Esophagus (tissue), 2 donors: ENCODE measurements around the gene LMOD3. TPM values are rescaled to one million over a fixed set of nuclear protein-coding genes. Genes with fewer than 3 reads are reported as not detected.

ENCODE experiments used
- H3K27ac ChIP-seq, 2 donors: one replicate each; pipeline ENCODE4 v1.5.1; 2013; ENCODE audit warnings: low read depth in 2 of 2, mild to moderate bottlenecking in 2 of 2, inconsistent platforms in 1 of 2, low read length in 1 of 2, moderate library complexity in 1 of 2
- H3K27me3 ChIP-seq, 2 donors: one replicate each; pipeline ENCODE4 v1.6.1; 2013; ENCODE audit warnings: low read length in 2 of 2, control low read depth in 1 of 2, mild to moderate bottlenecking in 1 of 2; ENCODE audit not compliant: insufficient read depth in 2 of 2, control insufficient read depth in 1 of 2
- H3K36me3 ChIP-seq, 2 donors: one replicate each; pipeline ENCODE4 v1.6.1; 2013; ENCODE audit warnings: low read length in 1 of 2; ENCODE audit not compliant: control insufficient read depth in 2 of 2, insufficient read depth in 2 of 2
- H3K4me1 ChIP-seq, 2 donors: one replicate each; pipeline ENCODE4 v1.6.1; 2013; ENCODE audit warnings: low read length in 1 of 2; ENCODE audit not compliant: control insufficient read depth in 2 of 2, insufficient read depth in 2 of 2
- H3K4me3 ChIP-seq, 2 donors: one replicate each; pipeline ENCODE4 v1.5.1; 2013; ENCODE audit warnings: low read length in 2 of 2, mild to moderate bottlenecking in 2 of 2, low read depth in 1 of 2, moderate library complexity in 1 of 2
- H3K9me3 ChIP-seq, 2 donors: one replicate each; pipeline ENCODE4 v1.6.1; 2013; ENCODE audit warnings: mild to moderate bottlenecking in 2 of 2, low read depth in 1 of 2, low read length in 1 of 2, moderate library complexity in 1 of 2; ENCODE audit not compliant: control insufficient read depth in 2 of 2, insufficient read depth in 1 of 2
- WGBS, 2 donors: extraction: QIAGEN DNeasy Blood & Tissue Kit; methylation state at CpG; one replicate each; pipeline ENCODE4 v1.1.7; 2013; 5-methylcytosine and 5-hydroxymethylcytosine counted together
- polyA plus RNA-seq, 2 donors: library from polyadenylated mRNA; stranded (reverse); fragments of 200-250 nt; gene quantifications; one replicate each; pipeline ENCODE4 v1.2.3, GENCODE V29; 2013
- donor health status: healthy with polysubstance abuse.
- donor health status: Bipolar disorder and iron deficiency.

LMOD3 gene
- polyA plus RNA-seq, 2 donors = 0.06 to 0.19 TPM

DNA sequence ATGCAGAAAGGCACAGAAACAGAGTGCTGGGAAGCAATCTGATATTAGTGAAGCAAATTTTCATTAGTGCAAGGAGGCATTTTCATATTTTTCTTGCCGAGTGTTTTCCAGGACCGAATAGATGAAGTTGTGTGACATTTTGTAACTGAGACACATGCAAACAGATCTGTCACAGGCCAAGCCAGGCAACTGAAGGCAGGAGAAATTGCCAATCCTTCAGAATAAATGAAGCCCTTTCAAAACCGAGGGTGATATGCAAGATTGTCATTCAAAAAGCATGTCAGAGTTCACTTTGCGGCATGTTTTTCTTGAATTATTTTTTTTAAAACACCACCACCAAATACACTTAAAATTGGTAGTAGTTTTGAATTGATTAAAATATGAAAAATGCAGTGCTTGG lies 6.2 kb downstream of the LMOD3 start:
- Histone ChIP-seq H3K27ac (no peak overlapping the region), H3K27me3 (no peaks in the 10 kb centered on the region), H3K36me3 (no peaks in the 10 kb centered on the region), H3K9me3 (no peaks in the 10 kb centered on the region), H3K4me1 (no peaks in the 10 kb centered on the region), H3K4me3 (no peak overlapping the region)
- WGBS, 2 donors = 69 to 83% methylated on average over 4 of the region's 4 CpGs

DNA sequence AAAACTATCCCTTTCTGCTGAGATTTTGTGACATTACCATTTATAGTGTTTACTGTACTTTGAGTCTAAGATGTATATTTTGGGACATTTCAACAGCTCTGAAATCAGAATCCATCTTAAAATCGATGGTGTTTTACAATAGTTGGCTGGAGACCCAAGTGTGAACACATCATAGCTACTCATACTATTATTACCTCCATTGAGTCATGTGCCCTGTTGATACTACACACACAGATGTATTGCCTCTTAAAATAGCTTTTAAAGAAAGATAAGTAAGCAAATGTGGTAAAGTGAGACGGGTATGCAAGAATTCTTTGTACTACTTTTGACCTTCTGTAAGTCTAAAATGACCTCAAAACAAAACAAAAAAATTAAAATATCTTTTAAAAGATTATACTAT lies 6.7 kb downstream of the LMOD3 start:
- 51 to 56% methylated on average over 2 of the region's 2 CpGs for WGBS, 2 donors
- H3K27me3 ChIP-seq = no peaks in the 10 kb centered on the region
- H3K4me1 ChIP-seq = no peaks in the 10 kb centered on the region
- H3K4me3 ChIP-seq = no peak overlapping the region
- H3K36me3 ChIP-seq = no peaks in the 10 kb centered on the region
- H3K27ac ChIP-seq = no peak overlapping the region
- H3K9me3 ChIP-seq = no peaks in the 10 kb centered on the region

DNA sequence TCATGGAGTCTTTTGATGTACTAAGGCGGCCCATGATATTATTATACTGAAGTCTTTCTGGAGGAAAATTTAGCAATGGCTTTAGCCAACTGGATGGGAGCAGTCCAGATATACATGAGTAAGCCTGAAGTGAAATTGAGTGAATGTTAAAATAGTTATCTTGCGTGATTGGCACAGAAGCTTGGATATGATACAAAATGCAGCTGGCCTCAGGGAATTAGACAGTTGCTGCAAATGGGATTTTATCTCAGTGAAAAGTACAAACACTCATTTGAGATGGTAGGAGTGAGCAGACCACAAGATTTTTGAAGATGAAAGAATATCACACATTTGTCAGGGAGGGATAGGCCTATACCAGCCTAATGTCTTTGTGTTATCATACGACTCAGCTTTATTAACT lies 8.9 kb downstream of the LMOD3 start:
- 54 to 65% methylated on average over 3 of the region's 3 CpGs for WGBS, 2 donors
- no peaks in the 10 kb centered on the region for H3K36me3 ChIP-seq
- no peaks in the 10 kb centered on the region for H3K9me3 ChIP-seq
- H3K4me3 ChIP-seq = no peak overlapping the region
- no peak overlapping the region for H3K27ac ChIP-seq
- H3K4me1 ChIP-seq = no peaks in the 10 kb centered on the region
- no peaks in the 10 kb centered on the region for H3K27me3 ChIP-seq

DNA sequence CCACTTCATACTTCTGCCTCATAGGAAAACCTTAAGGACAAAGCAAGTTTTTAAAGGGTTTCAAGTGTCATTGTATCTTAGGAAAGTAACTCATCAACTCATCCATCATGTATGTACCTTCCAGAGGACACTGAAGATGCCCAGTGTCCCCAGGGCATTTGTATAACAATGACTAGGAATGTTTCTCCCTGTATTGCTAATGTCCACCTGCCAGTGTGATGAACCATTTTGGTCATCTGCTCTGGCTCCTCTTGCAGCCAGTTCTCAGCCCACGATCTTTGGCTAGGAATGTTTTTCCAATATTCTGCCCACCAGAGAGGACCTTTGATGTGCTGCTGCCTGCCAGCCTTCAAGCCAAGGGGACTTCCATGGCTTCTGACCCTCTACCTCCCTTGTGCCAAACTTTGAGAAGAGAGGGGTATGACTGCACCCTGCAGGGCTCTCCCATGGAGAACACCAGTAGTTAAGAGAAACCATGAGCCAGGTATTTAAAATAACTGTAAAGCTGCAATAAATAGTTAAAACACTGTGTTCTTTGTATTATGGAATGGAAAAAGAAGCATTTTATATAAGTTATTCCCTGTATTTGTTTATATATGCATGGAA lies 11.4 kb downstream of the LMOD3 start:
- no peaks in the 10 kb centered on the region for H3K27me3 ChIP-seq
- H3K4me1 ChIP-seq = no peaks in the 10 kb centered on the region
- H3K4me3 ChIP-seq = no peak overlapping the region
- no peak overlapping the region for H3K27ac ChIP-seq
- no peaks in the 10 kb centered on the region for H3K36me3 ChIP-seq
- WGBS, 2 donors = 76 to 80% methylated on average over 1 of the region's 1 CpG
- no peaks in the 10 kb centered on the region for H3K9me3 ChIP-seq

DNA sequence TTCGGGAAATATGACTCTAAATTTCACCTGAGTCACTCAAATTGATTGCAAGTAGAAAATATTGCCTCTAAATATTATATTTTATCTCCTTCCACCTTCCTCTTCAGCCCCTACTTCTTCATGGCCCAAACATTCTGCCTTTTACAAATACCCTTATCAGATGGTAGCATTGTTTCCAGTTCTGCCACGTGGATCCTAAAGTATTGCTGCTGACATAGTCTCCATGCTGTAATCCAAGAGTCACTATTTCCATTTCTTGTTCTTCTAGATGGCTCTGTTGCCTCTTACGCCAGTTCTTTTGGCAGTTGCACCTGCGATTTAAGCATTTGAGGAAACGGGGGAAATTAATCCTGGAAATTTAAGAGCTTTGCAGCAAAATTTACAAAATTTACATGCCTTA lies 13.6 kb downstream of the LMOD3 start:
- Histone ChIP-seq H3K36me3 (peaks cover 4 to 8% of the 10 kb centered on the region in 2 donors), H3K27ac (no peak overlapping the region), H3K27me3 (no peaks in the 10 kb centered on the region), H3K4me1 (no peaks in the 10 kb centered on the region), H3K4me3 (no peak overlapping the region), H3K9me3 (no peaks in the 10 kb centered on the region)
- 80% methylated on average over 5 of the region's 5 CpGs for WGBS, 2 donors

DNA sequence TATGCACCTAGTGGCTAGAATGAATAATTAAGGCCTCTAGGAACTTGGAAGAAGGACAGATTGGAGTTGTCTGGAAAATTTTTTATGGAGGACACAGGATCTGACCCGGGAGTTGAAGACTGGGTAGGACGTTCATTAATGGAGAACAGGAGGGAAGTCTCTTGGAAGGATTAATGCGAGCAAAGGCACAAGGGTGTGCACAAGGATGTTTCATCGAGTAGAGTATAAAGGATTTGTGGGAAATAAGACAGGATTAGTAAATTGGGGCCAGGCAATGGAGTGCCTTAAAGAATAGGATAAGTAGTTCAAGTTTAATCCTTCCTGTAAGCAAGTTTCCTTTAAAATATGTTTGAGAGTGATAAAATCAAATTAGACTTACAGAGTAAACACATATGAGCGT lies 14.6 kb downstream of the LMOD3 start:
- Histone ChIP-seq H3K27me3 (no peaks in the 10 kb centered on the region), H3K9me3 (no peaks in the 10 kb centered on the region), H3K4me1 (no peaks in the 10 kb centered on the region), H3K36me3 (peaks cover 6 to 8% of the 10 kb centered on the region in 2 donors), H3K27ac (no peak overlapping the region), H3K4me3 (no peak overlapping the region)
- 68 to 77% methylated on average over 5 of the region's 5 CpGs for WGBS, 2 donors

DNA sequence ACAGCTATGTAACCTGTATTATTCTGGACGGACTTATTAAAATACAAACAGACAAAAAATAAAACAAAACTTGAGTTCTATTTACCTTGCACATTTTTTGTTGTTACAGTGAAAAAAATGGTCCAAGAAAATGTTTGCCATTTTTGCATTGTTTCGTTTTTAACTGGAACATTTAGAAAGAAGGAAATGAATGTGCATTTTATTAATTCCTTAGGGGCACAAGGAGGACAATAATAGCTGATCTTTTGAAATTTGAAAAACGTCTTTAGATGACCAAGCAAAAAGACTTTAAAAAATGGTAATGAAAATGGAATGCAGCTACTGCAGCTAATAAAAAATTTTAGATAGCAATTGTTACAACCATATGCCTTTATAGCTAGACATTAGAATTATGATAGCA lies 17.1 kb downstream of the LMOD3 start:
- Histone ChIP-seq H3K4me3 (no peak overlapping the region), H3K27ac (no peak overlapping the region), H3K36me3 (peaks cover 11 to 13% of the 10 kb centered on the region in 2 donors), H3K27me3 (no peaks in the 10 kb centered on the region), H3K4me1 (no peaks in the 10 kb centered on the region), H3K9me3 (no peaks in the 10 kb centered on the region)
- WGBS, 2 donors = 47 to 52% methylated on average over 3 of the region's 3 CpGs

DNA sequence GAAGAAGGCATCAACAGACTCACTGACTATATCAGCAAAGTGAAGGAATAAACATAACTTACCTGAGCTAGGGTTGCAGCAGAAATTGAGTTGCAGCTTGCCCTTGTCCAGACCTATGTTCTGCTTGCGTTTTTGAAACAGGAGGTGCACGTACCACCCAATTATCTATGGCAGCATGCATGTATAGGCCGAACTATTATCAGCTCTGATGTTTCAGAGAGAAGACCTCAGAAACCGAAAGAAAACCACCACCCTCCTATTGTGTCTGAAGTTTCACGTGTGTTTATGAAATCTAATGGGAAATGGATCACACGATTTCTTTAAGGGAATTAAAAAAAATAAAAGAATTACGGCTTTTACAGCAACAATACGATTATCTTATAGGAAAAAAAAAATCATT lies 17.8 kb downstream of the LMOD3 start:
- Histone ChIP-seq H3K27ac (no peak overlapping the region), H3K27me3 (no peaks in the 10 kb centered on the region), H3K36me3 (peaks cover 11 to 13% of the 10 kb centered on the region in 2 donors), H3K4me1 (no peaks in the 10 kb centered on the region), H3K9me3 (no peaks in the 10 kb centered on the region), H3K4me3 (no peak overlapping the region)
- WGBS, 2 donors = 76 to 77% methylated on average over 8 of the region's 8 CpGs

DNA sequence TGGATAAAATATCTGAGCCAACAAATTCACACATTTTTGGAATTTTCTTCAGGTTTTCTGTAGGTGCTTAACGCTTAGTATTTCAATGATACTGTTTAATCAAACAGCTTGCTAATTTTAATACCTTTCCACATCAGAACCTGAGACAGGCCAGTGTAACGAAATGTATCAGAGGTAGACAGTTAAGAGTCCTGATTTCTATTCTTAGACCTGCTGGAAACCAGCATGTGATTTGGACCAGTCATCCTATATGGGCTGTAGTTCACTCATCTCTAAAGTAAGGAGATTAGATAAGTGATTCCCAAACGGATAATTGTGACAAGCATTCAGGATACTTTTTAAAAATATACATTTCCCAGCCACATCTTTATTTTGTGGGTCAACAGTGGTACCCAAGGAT lies 19.3 kb downstream of the LMOD3 start:
- Histone ChIP-seq H3K27me3 (no peaks in the 10 kb centered on the region), H3K36me3 (peaks cover 11 to 13% of the 10 kb centered on the region in 2 donors), H3K27ac (no peak overlapping the region), H3K9me3 (no peaks in the 10 kb centered on the region), H3K4me3 (no peak overlapping the region), H3K4me1 (no peaks in the 10 kb centered on the region)
- WGBS, 2 donors = 81 to 87% methylated on average over 3 of the region's 3 CpGs

DNA sequence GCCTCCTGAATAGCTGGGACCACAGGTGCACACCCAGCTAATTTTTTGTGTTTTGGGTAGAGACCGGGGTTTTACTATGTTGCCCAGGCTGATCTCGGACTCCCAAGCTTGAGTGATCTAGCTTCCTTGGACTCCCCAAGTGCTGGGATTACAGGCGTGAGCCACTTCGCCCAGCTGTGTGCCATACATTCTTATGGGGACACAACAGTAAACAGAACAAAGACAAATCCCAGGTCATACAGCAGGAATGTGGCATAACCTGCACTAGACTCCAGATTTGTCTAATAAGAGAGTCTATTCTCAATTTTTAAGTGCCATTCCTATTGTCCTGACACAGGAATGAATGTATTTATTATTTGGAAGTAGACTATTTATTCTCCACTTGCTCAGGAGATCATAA lies 20.0 kb downstream of the LMOD3 start:
- 90 to 96% methylated on average over 4 of the region's 4 CpGs for WGBS, 2 donors
- peaks cover 11 to 13% of the 10 kb centered on the region in 2 donors for H3K36me3 ChIP-seq
- H3K27me3 ChIP-seq = no peaks in the 10 kb centered on the region

More for the DNA sequence above, 20.0 kb downstream of the LMOD3 start:
- Histone ChIP-seq H3K27ac (no peak overlapping the region), H3K9me3 (no peaks in the 10 kb centered on the region), H3K4me3 (no peak overlapping the region), H3K4me1 (no peaks in the 10 kb centered on the region)
